Left forelimb (tissue), 1 donor: ENCODE data around the gene PCDH12.

ENCODE experiments used
- DNase-seq: peaks from one replicate; pipeline ENCODE4 v3.0.0-alpha.2; 2018; ENCODE audit warnings: low spot score

The PCDH12 gene

DNA sequence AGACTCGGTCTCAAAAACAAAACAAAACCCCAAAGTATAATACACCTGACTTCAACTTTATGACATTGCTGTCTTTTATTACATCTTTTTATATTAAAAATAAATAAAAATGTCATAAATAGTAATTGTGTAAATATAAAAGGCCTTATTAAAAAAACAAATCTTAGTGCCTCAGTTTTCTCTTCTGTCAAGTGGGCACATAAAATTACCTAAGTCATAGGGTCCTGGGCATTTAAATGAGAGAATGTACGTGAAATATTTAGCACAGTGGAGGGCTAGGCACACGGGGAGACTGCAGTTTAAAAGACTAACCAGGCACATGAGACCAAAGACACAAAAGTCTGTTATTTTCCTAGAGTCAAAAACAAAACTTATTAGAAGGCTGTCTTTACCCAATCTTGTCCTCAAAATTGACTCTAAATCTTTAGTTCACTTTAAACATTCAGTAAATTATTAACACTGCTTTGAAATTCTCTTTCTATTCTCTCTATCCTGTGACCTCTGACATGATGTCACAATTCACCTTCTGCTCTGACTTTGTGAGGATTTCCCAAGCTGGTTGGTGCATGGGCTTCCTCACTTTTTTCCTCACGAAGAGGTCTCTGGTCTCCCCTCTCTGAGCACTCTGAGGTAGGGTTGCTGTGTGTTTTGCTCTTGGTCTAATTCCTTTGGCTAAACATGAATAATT lies 8.4 kb upstream of the PCDH12 start:
- no peak for DNase-seq

DNA sequence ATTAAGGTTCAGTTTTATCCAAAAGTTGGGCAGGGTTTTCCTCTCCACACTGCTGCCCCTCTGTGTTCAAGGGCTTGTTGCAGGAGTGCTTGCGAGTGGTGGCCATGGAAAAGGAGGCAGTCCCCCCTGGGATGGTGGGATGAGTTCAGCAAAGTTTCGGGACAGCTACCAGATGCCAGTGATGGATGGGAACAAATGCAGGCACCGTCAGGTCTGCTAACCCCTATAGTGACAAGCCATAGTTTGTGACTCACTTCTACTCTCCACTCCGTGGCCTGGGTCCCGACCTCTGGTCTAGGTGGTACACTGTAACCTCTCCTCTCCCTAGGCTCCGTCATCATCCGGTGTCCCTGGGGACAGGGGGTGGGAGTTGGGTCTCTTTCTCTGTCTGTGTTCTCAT lies 7.1 kb upstream of the PCDH12 start:
- DNase-seq, result no peak

DNA sequence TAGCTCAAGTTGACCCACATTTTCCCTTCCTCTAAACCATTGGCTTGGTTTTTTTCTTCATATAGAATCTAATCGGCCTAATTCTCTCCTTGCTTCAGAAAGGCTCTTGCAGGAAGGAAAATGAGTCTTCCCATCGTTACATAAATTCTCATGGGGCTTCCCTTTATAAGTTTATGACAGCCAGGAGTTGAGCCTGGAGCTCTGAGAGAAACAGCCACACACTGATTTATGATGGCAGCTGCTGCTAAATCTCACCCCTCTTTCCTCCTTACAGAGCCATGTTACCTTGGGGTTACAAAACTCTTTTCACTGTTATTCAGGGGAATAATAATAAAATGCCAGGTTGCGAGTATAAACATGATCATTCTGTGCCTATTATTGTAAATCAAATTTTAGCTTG lies 5.7 kb upstream of the PCDH12 start:
- DNase-seq, result no peak

DNA sequence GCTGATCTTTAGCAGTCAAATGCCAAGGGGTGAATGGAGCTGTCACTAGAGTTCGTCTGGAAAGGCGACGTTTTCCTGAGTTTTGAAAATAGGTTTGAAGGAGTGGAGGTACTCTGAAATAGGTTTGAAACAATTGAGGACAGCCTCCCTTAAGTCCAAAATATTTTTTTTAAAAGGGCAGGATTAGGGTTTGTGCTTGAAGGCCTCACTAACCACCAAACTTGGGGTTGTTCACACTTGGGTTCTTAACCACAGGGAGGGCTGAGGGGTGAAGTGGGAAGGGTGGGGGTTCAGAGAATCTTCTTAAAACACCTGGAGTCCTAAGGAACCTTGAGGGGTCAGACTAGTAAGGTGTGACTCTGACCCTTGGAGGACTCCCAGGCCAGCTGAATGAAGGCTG lies 3.5 kb upstream of the PCDH12 start:
- no peak for DNase-seq

DNA sequence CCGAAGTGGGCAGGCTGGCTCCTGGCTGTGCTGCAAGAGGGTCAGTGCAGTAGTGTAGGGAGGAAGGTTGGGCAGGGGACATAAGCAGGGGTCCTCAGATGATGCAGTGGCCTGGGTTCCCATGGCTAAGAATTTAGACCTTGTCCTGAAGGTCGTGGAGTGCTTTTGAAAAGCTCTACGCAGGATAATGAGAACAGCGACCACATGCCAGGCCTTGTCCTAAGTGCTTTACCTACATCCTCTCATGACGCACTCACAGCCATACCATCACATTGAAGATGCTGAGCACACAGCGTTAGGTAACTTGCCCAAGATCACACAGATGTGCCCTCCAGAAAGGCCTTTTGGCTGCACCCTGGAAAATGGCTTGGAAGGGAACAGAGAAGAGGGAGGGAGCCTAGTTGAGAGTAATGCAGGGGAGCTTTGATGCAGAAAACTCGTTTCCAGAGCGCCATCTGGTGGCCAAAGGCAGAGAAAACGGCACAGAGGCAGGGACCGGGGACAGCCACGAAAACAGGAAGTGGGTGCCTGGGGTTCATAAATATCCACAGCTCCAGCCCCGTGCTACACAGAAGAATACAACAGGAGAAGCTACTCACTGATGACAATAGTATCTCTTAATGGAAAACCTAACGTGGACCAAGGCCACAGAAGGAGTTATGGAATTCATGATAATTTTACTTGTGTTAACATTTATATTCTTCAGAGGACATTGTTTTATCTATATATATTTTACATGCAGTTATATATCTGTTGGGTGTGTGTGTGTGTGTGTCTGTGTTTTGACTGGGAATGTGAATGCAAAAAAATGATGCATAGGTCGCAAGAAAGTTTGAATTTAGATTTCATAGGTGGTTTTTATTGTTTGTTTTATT lies 2.7 kb upstream of the PCDH12 start:
- DNase-seq, result peak; percentile 89

DNA sequence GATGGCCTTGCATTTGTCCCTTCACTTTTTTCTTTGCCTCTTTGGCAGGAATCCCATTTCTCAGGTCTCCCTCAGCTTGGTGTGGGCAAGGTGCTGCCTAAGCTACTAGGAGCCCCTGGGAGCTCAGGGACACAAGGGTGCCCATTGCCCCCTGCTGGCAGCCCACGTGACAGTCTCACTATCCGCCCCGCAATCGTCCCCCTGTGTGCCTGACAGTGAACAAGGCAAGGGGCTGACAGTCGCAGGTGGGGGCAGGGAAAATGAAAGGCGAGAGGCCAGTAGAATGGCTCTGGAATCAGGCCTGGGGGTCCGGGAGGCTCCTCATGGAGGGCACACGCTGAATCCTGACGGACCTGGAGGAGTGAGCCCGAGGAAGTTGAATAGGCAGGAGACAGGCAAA lies 2.0 kb upstream of the PCDH12 start:
- no peak for DNase-seq

DNA sequence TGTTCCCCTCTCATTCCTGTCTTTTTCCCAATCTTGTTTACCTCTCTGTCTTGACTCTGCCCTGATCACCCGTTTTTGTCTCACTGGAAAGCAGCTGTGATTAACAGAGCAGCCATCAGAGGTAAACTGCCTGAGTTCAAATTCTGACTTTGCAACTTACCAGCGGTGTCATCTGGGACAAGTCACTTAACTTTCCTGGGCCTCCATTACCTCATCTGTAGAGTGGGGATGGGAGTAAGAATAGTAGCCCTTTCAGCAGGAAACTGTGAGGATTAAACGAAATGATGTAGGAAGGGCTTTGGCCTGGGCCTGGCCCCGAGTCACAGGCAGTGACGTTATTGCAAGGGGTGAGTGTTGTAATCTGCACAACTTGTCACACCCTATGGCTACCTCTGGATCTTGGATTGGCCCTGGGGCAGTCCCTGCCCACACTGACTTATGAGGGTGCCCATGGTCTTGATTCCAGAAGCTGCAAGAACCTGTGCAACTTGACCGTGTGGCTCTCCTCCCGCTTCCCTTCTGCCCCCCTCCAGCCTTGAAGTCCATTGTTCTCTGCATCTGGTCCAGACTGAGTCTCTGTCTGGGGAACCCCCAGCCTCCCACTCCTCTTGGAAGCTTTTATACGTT lies 657 bp upstream of the PCDH12 start:
- no peak for DNase-seq

DNA sequence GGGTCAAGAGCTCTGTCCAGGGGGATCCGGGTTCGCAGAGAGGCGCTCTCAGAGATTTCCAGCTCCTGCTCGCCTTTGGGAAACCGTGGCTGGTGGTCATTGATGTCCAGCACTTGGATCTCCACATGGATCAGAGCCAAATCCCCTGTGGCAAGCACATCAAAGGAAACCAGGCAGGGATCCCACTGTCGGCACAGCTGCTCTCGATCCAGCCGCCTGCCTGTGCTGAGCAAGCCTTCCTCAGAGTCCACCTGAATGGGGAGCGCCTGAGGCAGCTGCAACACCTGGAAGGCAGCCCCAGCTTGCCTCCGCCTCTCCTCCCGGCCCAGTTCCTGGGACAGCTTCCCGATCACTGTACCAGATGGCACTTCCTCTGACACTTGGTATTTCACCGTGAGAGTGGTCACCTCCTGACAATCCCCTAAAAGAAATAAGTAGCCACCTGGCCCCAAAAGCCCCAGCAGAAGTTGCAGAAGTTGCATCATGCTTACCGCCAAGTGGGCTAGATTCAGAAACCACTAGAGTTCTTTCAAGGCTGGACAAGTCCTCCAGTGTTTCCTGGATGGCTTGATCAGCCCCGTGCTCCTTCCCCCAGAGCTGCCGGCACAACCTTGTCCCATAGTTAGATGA lies 520 bp downstream of the PCDH12 start:
- DNase-seq, result no peak

DNA sequence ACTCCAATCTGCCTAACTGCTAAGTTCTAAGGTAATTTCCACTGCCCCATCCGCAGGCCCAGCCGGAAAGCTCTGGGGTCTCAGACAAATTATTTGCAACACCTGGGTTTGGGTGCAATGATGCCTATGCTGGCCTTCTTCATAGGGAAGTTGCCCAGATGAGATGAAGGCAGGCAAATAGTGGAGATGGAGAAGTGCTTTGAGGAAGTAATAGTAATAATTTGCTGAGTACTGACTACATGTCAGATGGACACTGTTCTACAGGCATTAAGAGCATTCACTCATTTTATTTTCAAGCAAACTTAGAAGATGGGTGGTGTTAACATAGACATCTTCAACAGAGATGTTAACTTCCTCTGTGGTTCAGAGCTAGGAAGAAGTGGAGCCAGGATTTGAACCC lies 3.8 kb downstream of the PCDH12 start:
- DNase-seq, result no peak

DNA sequence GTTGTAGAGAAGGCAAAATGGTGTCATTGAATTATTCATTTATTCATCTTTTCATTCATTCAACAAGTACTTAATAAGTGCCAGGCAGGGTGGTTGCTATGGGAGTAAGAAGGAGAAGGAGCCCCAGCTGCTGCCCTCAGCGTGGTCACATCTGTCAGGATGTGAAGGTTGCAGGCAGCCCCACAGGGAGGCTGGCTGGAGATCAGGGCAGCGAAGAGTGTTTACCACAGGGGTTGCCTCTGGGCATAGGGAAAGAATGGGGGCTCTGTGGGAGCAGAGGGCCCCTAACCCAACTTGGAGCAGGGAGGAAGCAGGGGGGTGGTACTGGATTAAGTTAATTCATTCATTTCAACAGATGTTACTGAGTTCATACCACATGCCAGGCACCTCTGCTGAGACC lies 6.0 kb downstream of the PCDH12 start:
- no peak for DNase-seq

DNA sequence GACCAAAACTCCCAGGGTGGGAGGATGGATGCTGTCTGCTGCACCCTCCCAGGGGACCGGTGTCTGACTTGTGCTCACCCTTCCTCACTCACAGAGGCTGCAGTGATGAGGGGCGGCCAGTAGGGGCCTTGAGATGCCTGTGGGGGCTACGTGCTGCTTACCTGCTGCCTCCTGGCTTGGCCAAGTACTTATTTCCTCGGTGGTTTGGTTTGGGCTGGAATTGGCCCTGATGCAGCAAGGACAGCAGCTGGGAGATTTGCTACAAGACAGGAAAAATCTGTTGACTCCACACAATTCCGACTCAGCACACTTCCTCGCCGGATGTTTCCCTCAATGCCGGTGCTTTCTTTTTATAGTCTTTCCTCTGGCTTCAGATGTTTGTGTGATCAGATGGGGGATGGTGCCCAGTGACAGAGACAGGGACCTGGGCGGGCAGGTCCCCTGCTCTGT lies 6.6 kb downstream of the PCDH12 start:
- no peak for DNase-seq

DNA sequence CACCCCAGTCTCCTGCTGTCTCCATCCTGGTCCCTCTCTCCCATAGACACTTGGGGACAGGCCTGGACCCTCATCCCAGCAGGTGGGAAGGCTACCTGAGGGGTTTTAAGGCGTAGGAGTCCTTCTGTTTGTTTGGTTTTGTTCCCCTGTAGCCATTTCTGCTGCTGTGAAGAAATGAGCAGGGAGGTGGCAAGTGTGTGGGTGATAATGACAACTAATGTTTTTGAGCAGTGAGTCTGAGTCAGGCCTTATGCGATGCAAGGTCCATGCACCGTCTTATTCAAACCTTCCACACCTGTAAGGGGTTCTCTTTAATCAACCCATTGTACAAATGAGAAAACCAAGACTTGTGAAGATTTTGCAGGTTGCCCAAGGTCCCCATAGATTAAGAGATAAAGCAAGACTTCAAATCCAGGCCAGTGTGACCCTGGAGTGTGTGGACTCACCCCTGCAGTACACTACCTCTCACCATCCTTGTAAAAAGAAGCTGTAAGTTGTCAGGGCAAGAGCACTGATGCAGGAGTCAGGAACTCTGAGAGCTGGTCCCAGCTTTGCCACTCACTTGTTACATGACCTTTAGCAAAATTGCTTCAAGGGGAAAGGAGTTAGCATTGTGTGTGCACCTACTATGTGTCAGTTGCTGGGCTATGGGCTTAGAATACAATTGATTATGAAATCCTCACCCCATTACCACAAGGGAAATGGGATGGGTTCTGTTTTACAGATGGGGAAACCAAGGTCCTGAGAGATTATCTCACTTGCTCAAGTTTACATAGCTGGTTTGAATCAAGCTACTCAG lies 7.6 kb downstream of the PCDH12 start:
- no peak for DNase-seq

DNA sequence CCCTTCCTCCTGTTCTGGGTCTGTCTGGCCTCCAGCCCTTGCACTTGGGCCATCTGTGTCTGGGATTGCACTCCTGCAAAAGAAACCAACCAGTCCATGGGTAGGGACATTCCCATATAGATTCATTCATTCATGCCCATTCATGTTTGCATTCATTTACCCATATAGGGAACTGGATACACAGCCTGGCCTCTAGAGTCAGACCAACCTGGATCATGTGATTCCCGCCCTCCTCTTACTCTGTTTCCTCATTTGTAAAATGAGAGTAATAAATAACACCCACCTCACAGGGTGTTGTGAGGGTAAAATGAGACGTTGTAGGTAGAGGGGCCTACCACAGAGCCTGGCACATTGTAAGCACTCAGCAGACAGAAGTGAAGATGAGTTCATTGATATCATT lies 8.5 kb downstream of the PCDH12 start:
- no peak for DNase-seq

DNA sequence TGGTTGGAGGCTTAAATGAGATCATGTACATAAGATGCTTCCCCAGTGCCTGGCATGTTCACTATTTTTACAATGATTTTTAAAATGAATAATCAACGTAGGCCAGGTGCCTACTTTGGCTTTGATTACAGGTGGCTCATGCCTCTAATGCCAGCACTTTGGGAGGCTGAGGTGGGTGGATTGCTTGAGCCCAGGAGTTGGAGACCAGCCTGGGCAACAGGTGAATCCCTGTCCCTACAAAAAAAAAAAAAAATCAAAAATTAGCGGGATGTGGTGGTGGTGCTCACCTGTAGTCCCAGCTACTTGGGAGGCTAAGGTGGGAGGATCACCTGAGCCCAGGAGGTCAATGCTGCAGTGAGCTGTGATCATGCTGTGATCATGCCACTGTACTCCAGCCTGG lies 9.2 kb downstream of the PCDH12 start:
- no peak for DNase-seq

DNA sequence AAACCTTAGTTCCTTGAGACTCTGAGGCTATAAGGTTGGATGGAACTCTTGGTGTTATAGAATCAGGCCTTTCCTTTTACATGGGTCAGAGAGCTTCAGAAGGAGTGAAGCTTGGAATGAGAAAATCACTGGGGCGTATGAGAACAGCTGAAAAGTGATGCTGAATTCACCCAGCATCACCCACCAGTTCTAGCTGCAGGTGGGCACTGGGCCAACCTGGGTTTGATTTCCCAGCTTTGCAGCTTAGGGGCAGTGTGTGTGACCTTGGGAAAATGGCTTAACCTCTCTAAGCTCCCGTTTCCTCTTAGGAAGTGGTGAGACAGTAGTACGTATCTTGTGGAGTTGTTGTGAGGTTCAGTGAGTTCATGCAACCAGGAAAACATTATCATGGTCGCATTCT lies 10.7 kb downstream of the PCDH12 start:
- no peak for DNase-seq

DNA sequence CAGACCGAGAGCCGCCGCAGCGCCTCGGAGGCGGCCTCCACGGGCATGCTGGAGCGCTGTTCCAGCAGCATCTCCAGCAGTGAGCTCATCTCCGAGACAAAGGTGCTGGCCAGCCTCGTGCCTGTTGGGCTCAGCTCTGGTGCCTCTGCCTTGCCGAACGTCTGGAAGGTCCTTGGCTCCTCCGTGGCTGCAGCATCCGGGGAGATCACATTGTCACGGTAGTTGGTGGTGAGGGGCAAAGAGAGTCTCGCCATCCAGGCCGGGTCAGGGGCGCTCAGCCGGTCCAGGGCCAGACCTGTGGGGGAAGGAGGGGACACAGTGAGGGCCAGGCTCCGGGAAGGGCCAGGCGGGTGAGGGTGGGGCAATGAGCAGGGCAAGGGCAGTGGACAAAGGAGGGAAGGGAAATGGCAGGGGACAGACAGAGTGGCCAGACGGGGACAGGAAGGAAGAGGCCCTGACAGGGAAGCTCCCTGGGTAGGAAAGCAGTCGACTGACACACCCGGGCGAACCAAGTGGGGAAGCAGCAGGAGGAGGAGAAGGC lies 12.4 kb downstream of the PCDH12 start:
- no peak for DNase-seq

DNA sequence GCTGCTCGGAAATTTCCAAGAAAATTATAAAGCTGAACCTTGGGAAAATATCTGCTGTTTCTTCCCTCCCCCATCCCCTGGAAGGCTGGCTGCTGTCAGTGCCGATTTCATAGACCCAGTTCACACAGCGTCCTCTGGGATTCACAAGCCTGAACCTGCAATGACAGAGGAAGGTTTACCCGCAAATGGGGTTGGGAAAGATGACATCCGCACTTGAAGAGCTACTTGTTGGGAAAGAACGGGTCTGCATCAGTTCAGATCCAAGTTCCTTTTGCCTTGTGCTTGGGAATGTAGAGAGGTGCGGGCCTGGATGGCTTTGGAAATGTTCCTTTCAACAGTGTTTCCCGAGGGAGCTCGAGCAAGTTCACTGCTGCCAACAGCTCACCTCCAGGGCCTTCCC lies 13.9 kb downstream of the PCDH12 start:
- DNase-seq, result no peak

DNA sequence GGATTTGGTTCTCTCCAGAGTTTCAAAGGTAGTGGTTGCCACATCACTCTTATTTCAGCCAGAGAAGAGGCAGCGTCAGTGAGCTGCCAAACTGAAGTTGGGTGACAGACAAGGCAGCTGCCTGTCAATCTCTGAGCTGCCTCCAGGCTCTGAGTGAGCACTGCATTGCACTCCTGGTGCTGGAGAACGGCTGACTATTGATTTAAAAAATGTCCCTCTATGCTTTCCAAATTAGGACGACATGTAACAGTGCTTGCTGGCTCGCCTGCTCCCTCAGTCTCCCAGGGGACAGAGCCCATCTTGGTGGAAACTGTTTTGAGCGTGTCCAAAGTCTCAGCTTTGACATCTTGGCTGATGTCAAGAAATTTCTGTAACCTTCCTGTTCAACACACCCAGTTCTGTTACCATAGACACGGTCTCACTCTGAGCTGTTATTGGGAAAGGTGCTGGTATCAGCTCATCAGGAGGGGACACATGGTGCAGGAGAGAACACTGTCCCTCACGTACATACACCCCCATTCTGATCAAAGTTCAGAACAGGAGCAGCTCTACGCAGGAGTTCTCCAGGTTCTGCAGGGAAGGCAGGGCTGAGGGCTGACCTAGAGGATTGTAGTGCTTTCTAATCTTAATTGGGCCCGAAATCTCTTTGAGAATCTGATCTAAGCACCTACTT lies 15.7 kb downstream of the PCDH12 start:
- no peak for DNase-seq

DNA sequence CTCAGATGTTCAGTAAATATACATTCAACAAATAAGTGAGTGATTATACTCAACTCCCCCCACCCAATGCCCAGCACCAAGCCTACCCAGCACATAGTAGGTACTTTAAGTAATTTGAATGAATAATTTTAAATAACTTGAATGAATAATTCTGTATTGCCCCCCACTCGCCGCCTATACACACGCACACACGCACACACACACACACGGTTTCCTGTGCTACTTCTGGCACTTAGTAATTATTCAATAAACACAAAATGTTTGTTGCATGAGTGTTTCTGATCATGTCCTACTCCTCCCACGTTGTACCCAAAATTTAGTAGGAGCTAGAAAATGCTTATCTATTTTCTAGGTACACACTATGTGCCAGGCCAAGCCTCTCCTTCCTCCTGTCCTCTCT lies 16.2 kb downstream of the PCDH12 start:
- DNase-seq, result no peak

DNA sequence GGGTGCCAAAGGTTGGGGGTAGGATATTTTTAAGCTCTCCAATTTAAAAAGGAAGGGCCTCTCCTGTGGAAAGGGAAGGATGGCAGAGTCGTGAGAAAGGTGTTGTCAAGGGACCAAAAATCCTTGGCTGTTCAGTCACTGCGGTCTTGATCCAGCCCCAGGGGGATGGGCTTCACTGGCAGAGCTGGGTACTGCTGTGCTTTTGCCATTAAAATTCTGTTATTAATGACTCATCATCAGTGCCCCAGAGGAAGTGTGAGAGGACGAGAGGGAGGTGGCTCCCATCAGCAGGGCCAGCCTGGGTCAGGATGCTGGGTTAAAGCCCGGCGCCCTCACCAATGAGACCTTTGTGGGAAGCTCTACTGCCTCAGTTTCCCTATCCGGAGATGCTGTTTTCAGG lies 16.7 kb downstream of the PCDH12 start:
- DNase-seq, result no peak

DNA sequence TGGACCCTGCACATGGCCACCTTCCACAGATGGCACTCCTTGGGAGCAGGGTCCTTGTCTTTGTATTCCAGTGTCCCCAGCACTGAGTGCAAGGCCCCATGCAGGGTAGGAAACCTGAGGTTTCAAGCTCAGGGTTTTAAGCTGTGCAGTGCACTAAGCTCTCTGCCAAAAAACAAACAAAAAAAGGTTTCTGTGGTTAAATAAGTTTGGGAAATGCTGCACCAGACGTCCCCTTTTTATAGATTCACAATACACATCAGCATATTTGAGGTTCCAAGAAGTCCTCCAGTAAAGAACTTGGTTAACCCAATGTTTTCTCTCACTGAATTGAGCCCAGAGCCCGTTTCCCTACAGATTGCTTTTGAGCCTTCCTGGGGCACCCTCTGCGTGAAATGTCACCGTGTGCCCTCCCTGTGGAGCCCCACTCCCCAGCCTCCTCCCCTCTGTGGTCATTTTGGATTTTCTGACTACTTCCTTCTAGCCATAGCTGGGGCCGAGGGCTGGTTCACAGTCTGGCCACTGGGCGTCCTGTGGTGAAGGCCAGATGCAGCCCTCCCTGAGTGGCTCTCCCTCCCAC lies 17.2 kb downstream of the PCDH12 start:
- DNase-seq, result no peak
